ENCODE results near the gene SYT12.

DNA sequence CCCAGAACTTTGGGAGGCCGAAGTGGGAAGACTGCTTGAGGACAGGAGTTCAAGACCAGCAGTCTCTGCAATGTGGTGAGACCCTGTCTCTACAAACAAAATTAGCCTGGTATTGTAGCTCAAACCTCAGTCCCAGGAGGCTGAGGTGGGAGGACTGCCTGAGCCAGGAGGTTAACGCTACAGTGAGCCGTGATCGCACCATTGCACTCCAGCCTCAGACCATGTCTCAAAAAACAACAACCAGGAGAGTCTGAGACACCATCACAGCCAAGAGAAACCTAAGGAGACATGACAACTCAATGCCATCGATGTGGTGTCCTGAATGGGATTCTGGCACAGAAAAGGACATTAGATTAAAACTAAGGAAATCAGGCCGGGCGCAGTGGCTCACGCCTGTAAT, 67.8 kb downstream of the SYT12 start:
- no peak for TF ChIP-seq CTCF (IDR thresholded peaks at IDR 0.05 in 2 of 3, conservative IDR thresholded peaks at IDR 0.05 in 1 of 3; ENCODE audit: borderline replicate concordance in 1 of 3, insufficient read depth in 1 of 3, low read depth in 2 of 3, low read length in 2 of 3)
- no peak for TF ChIP-seq RAD21 (IDR thresholded peaks at IDR 0.05; ENCODE audit: low read depth)
